NB4 (cell line): Measurements from ENCODE around the gene DARS1.

Source experiments
- CTCF ChIP-seq: IDR thresholded peaks from one replicate; pipeline ENCODE4 v1.5.1; 2012; ENCODE audit warnings: low read depth, low read length
- MAX ChIP-seq: IDR thresholded peaks from 2 replicates; pipeline ENCODE4 v1.6.1; 2011; ENCODE audit warnings: low read depth, low read length
- POLR2A ChIP-seq: IDR thresholded peaks from 2 replicates; pipeline ENCODE4 v1.6.1; 2011; ENCODE audit warnings: mild to moderate bottlenecking; ENCODE audit not compliant: insufficient read length; ENCODE audit errors: extremely low read depth

- no peak for TF ChIP-seq CTCF
- peak; percentile 37 for TF ChIP-seq MAX
- no peak for TF ChIP-seq POLR2A
Observed at GRCh38 chr2:135985826-135986393, 484 bp upstream of the DARS1 start.
